HG03025 (cell line): ENCODE results near the gene CAND2.
"Not testable (repeated sequence)": the region's sequence is repeated elsewhere in the genome, so short reads cannot be mapped to it uniquely, and the experiment has no call there.

Experiments used
- ATAC-seq: cut with Tn5 transposase; IDR thresholded peaks from one replicate; pipeline ENCODE4 v1.9.1; 2021; ENCODE audit warnings: mild to moderate bottlenecking, moderate library complexity; ENCODE audit not compliant: unreplicated experiment, low FRiP score

CAND2 gene

DNA sequence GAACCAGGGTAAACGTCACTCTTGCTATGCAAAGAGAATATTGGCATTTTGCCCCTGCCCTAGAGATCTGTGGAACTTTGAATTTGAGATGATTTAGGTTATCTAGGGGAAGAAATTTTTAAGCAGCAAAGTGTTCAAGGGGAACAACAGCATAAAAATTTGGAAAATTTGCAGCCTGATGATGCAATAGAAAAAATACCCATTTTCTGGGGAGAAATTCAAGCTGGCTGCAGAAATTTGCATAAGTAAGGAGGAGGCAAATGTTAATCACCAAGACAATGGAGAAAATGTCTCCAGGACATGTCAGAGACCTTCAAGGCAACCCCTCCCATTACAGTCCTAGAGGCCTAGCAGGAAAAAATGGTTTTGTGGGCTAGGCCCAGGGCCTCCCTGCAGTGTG, 49.3 kb downstream of the CAND2 start:
- no peak for ATAC-seq

DNA sequence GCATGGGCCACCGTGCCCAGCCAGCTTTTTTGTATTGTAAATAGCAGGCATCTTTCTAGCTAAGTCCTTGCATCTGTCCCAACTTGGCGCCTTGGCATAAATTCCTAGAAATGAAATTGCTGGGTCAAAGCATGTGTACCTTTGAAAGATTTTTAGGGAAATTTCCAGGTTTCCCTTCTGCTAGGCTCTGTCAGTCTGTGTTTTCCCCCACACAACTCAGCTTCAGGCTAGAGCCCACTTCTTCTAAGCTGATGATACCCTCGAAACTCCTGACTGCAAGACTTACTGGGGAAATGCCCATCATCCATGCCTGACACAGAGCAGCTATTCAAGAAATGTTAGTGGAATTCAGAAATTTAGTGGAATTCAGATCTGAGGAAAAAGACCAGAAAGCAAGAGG, 55.7 kb downstream of the CAND2 start:
- ATAC-seq, result no peak

DNA sequence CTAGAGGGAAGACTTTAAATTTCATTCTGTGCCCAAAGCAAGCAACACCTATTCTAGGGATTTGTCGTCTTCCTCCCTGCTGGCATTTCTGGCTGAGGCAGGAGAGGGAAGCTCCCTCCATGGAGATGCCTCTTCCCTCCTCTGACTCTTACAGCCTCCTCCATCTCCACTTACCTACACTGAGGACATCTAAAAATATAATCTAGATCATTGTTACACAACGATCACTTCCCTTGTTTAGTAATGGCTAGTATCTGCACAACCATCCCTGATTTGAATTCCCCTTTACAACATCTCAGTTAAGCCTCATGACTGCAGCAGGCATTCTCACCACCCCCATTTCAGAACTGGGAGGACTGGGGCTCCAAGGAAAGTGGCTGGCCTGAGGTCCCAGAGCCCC, 57.4 kb downstream of the CAND2 start:
- not testable (repeated sequence) for ATAC-seq

DNA sequence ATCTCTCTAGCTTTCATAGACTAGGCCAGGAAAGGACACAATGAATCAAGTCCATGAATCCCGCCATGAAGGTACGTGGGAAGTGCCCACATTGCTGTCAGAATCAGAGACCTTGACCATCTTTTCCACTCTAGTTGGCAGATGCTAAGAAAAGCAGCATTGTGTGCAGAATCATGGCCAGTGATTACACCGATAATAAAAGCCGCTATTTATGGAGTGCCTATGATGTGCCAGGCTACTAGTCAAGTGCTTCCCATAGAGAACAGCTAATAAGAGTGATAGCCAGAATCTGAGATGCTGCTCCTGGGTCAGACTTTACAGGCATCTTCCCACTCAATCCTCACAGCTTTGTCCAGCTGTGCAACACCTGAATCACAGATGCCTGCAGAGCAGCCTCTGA, 58.1 kb downstream of the CAND2 start:
- no peak for ATAC-seq

DNA sequence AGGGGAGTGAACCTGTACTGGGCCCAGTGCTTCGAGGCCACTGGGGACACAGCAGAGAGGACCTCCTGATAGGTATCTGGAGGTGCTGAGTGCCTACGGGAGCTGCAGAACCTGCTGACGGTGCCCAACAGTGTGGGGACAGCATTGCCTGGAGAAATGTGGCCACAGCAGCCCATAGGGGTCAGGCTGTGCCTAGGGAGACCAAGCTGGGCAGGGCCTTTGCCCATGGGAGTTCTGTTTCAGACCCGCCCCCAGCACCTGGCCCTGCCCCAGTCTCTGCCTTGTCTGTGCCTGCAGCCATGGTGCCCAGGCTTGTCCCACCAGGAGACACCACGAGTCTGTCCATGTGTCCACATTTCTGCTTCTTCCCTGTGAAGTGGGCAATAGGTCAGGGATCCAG, 60.1 kb downstream of the CAND2 start:
- ATAC-seq, result no peak

DNA sequence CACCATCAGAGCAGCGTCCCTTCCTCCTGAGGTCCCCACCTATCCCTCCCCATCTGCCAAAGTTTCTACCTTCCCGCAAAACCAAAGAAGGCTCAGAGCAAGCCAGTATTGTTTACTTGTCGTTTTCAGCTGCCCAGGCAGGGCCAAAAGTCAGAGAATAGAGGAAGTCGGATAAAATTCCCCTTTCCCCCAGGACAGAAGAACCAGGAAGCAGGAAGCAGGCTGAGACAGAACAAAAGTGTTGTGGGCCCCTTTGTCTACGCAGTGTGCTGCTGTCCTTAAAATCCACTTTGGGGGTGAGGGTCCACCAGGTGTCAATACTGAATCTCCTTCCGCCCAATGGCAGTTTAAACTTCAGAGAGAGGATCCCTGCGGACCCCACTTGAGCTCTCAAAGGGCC, 63.4 kb downstream of the CAND2 start:
- no peak for ATAC-seq

DNA sequence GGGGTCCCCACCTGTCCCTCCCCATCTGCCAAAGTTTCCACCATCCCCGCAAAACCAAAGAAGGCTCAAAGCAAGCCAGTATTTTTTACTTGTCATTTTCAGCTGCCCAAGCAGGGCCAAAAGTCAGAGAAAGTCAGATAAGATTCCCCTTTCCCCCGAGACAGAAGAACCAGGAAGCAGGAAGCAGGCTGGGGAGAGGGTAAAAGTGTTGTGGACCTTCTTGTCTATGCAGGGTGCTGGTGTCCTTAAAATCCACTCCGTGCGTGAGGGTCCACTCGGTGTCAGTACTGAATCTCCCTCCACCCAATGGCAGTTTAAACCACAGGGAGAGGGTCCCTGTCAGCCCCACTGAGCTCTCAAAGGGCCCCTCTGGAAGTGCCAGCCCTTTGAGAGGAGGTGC, 65.1 kb downstream of the CAND2 start:
- ATAC-seq, result no peak

DNA sequence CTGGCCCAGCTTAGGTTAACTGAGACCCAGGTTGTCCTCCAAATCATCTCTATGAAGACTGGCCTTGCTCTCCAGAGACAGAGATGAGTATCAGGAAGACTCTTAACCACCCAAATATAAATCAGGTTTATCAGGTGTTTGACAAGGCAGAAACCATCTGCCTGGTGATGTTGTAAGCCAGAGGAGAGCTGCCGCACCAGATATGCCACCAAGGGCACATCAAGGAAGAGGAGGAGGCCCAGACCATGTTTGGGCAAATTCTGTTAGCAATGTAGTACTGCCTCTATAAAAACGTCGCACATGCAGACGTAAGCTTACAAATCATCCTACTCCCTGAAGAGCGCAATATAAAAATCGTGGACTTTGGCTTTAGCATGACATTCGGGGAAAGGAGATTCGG, 65.9 kb downstream of the CAND2 start:
- ATAC-seq, result no peak

DNA sequence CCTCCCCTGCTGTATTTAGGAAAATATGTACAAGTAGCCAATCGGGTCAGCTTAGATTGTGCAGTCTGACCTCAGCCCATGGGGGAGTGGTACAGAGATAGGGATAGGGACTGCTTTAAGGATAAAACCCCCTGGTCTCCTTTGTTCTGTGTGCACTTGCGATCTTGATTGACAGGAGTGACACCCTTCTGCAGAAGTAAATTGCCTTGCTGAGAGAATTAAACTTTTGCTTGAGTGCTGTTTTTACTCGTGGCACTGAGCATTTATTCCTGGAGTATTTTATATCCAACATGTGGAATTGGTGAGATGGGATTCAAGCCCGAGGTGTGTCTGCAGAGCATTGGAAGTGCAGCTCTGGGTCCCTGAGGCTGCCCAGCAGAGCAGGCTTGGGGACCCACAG, 68.8 kb downstream of the CAND2 start:
- ATAC-seq, result no peak

DNA sequence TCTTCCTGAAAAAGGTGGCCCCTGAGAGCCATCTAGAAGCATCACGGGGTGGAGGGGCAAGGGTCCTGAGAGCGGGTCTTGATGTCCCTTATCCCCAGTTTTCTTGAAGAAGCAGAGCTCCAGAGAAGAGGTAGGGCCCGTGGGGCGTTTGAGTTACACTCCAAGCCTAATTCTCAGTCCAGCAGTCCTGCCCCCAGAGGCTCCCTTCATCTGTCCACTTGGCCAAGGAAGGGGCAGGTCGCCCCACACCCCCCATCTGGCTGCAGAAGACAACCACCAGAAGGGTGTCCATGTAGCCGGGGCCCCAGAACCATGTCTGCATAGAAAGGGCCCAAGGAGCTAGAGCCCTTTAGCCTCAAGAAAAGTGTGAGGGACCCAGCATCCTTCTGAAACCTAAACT, 70.4 kb downstream of the CAND2 start:
- ATAC-seq, result no peak

DNA sequence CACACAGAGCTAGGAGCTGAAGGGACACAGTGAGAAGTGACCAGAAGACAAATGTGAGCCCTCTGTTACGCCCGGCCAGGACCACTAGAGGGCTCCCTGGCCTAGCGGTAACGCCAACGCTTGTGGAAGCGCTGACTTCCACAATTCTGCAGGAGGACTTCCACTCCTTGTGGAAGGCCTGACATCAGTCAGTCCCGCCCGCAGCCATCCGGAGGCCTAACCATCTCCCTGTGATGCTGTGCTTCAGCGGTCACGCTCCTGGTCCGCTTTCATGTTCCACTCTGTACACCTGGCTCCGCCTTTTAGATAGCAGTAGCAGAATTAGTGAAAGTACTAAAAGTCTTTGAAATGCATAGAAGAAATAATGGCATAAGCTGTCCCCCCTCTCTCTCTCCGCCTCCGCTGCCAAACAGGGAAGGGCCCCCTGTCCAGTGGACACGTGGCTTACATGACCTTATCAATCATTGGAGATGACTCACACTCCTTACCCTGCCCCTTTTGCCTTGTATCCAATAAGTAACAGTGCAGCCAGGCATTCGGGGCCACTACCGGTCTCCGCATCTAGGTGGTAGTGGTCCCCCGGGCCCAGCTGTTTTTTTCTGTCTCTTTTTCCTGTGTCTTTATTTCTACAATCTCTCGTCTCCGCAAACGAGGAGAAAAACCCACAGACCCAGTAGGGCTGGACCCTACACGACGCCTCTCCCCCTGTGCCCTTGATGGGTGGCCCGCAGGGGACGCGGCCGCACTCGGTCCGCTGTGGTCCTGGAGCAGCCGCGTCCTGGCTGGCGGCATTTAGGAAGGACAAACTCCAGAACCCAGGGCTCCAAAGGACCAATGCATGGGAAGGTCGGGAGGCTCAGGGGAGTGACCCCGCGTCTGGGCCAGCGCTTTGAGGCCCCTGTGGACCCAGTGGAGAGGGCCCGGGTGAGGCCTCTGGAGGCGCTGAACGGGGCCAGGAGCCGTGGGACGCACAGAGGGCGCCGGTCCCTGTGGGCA, 71.9 kb downstream of the CAND2 start:
- ATAC-seq, result peak; percentile 54

DNA sequence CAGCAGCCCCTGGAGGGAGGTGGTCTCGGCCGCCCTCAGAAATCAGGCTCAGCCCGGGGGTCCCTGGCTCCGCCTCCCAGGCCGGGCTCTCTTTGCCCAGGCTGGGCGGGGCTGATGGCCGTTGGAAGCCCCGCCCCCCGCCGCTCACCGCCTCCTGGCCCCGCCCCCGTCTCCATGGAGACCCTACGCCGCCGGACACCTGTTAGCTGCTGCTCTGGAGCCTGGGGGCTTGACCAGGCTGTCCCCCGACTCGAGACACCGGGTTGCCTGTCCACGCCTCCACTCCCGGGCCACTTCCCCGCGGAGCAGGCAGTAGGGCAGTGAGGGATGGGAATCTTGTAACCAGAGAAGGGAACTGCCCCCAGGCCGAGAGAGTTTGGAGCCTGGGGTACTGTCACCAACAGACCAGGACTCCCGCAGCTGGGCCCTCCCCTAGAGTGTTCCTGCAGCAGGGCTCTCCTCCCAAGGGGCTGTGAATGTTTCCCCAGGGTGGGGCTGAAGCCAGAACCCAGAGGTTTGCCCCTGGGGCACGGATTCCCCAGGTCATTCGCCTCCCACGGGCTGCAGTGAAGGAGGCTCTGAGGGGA, 72.6 kb downstream of the CAND2 start:
- no peak for ATAC-seq

DNA sequence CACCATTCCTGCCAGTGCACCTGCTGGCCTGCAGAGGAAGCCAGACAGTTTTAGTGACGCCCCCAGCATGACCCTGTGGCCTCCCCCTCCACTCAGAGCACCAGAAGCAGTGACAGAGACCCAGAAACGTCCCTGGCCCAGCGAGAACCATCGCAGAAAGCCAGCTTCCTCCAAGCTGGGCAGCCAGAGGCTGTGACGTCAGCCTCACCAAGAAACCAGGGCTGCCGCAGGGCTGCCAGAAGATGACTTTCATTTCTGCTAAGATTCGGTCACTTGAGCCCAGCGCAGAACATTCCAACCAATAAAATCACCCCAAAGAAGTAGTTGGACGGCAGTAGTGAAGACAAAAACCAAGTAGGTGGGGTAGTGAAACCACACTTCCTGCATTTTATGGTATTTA, 74.5 kb downstream of the CAND2 start:
- ATAC-seq, result no peak

DNA sequence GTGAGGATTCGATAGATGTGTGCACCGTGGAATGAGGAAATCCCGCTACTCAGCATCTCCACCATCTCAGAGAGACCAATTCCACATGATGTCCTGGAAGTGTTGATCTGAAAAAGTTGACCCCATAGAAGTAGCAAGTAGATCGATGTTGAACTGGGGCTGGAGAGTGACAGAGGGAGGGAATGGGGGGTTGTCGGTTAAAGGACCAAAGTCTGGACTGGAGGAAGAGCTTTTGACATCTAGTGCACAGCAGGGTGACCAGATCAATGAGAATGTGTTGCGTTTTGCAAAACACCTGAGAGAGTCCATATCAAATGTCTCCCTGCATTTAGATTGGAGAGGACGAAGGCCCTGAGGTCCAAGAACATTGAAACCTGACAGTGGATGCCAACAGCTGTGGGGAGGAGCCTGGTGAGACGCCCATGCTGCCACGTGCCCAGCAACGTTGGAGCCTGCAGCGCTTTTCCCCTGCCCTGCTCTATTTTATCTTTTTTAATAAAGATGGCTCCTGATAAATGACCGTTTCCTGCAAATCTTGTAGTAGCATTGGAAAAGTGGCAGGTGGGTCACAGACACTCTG, 75.0 kb downstream of the CAND2 start:
- ATAC-seq, result no peak

DNA sequence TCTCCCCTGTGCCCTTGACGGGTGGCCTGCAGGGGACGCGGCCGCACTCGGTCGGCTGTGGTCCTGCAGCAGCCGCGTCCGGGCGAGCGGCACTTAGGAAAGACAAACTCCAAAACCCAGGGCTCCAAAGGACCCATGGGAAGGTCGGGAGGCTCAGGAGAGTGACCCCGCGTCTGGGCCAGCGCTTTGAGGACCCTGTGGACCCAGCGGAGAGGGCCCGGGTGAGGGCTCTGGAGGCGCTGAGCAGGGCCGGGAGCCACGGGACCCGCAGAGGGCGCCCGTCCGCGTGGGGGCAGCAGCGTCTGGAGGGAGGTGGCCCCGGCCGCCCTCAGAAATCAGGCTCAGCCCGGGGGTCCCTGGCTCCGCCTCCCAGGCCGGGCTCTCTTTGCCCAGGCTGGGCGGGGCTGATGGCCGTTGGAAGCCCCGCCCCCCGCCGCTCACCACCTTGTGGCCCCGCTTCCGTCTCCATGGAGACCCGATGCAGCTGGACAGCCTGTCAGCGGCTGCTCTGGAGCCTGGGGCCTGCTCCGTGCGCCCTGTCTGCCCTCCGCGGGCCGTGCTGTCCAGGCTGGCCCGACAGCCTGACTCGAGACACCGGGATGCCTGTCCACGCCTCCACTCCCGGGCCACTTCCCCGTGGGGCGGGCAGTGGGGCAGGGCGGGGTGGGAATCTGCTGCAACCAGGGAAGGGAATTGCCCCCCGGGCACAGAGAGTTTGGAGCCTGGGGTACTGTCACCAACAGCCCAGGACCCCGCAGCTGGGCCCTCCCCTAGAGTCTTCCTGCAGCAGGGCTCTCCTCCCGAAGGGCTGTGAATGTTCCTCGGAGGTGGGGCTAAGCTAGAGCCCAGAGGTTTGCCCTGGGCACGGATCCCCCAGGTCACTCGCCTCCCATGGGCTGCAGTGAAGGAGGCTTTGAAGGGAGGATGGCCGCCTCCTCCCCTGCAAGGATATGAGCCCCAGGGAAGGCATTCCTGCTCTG, 79.7 kb downstream of the CAND2 start:
- ATAC-seq, result no peak

DNA sequence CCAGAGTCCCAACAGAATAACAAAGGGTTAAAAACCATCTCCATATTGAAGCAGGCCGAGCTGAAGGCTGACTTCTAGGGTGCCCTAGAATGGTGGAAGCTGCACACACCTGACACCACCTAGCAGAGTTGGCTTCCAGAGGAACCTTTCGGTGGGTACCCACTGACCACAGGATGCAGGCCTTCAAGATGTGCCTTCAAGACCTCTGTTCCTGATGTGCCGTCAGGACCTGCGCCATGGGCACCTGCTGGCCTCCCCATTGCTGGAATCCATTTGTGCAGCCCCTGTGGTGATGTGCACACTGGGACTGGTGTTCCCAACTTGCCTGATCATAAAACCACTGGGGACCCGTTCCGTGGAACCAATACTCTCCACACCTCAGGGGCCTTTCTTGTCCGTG, 80.6 kb downstream of the CAND2 start:
- ATAC-seq, result no peak

DNA sequence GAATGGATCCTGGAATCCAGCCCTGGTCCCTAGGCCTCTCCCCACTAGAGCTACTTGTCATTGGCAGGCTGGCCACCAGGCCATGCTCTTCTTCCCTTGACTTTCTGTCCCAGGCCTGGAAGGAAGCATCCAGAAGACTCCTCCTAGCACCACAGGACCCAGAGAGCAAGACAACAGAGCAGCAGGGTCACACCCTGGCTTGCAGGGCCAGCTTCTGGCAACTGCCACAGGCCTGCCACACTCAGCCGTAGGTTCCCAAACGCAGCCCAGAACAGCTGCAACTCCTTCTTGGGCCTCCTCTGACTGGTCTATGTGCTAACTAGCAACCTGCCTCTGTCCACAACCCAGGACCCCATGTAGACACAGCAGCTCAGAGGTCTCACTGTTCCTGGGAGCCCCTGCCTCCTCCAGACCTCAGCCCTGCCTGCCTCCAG, 81.7 kb downstream of the CAND2 start:
- no peak for ATAC-seq

DNA sequence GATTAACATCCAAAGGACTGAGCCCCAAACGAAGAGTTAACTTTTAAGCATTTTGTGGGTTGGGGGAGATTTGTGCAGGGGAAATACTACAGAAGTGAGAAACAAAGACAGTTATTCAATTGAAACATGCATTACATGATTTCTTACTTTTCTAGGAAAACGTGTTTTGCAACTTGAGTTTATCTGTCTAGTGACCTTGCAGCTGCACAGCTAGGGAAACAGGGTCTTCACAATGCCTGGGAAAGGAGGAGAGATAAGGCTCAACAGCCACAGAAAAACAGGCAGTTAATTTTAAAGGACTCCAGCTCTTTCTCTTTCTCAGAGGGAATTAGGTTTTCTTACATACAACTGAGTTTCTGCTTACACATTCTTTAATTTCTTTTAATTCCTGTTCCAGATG, 82.3 kb downstream of the CAND2 start:
- ATAC-seq, result not testable (repeated sequence)

DNA sequence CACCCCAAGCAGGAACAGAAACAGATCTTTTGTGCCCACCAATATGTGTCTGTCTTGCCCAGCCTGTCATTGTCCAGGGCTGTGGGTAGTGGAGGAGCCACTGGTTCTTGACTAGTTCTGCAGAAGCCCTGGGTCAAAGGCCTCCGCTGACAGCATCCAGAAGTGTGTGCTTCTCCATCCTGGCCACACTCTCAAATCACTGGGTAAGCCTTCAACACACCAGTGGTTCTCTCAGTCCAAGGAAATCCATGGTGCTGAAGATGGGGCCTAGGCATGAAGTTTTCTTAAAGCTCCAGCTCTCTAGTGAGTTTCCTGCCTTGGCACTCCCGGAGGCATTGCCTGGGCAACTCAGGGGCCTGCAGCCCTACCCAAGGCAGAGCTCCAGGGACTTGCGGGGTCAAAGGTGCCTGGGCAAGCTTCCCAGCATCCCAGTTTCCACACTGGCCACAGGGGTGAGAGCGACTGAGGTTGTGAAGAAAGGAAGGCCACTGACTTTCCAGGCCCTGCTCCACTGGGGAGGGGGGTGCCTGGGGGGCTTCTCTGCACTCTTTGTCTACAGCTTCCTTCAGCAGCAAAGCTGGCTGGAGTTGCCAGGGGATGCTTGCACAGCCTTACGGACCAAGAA, 82.8 kb downstream of the CAND2 start:
- no peak for ATAC-seq

DNA sequence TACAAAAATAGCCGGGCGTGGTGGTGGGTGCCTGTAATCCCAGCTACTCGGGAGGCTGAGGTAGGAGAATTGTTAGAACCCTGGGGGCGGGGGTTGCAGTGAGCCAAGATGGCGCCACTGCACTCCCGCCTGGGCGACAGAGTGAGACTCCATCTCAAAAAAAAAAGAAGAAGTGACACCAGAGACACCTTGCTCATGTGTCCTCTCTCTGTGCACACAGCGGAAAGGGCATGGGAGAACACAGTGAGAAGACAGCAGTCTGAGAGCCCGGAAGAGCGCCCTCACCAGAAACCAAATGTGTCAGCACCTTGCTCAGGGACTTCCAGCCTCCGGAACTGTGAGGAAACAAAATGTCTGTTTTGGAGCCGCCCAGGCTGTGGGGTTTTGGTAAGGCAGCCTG, 85.4 kb downstream of the CAND2 start:
- not testable (repeated sequence) for ATAC-seq
